CD1c-positive myeloid dendritic cell (primary cell): ENCODE measurements around the gene CD83.

Source experiments
- DNase-seq: peaks from one replicate; pipeline ENCODE4 v3.0.0-alpha.2; 2016; ENCODE audit errors: extremely low spot score

Gene CD83

GRCh38 chr6:14091339-14091978 is 26.1 kb upstream of the CD83 start:
- DNase-seq, result peak; percentile 71

GRCh38 chr6:14092316-14092715 is 25.3 kb upstream of the CD83 start:
- peak; percentile 72 for DNase-seq

GRCh38 chr6:14092838-14093789 is 24.5 kb upstream of the CD83 start:
- no peak for DNase-seq

GRCh38 chr6:14094721-14095120 is 22.9 kb upstream of the CD83 start:
- no peak for DNase-seq

GRCh38 chr6:14095437-14095836 is 22.1 kb upstream of the CD83 start:
- DNase-seq, result peak; percentile 54

GRCh38 chr6:14100138-14100537 is 17.4 kb upstream of the CD83 start:
- DNase-seq, result peak; percentile 78

- no peak for DNase-seq
These were observed 16.6 kb upstream of the CD83 start for GRCh38 chr6:14100966-14101365.

- no peak for DNase-seq
These were observed 15.2 kb upstream of the CD83 start for GRCh38 chr6:14102383-14102782.

GRCh38 chr6:14105547-14105946 is 12.0 kb upstream of the CD83 start:
- DNase-seq, result no peak

- no peak for DNase-seq
These were observed 10.6 kb upstream of the CD83 start for GRCh38 chr6:14107000-14107399.

GRCh38 chr6:14107711-14108494 is 9.7 kb upstream of the CD83 start:
- DNase-seq, result no peak

- DNase-seq, result peak; percentile 95
These were observed 8.8 kb upstream of the CD83 start for GRCh38 chr6:14108571-14109410.

- no peak for DNase-seq
These were observed 8.2 kb upstream of the CD83 start for GRCh38 chr6:14109411-14109826.

- no peak for DNase-seq
These were observed 7.4 kb upstream of the CD83 start for GRCh38 chr6:14110001-14110818.

GRCh38 chr6:14113976-14114375 is 3.6 kb upstream of the CD83 start:
- DNase-seq, result no peak

GRCh38 chr6:14118091-14118439 is 493 bp downstream of the CD83 start:
- DNase-seq, result no peak

GRCh38 chr6:14118446-14118845 is 874 bp downstream of the CD83 start:
- DNase-seq, result peak; percentile 58

GRCh38 chr6:14119784-14120183 is 2.2 kb downstream of the CD83 start:
- peak; percentile 83 for DNase-seq

GRCh38 chr6:14120546-14120945 is 3.0 kb downstream of the CD83 start:
- peak; percentile 43 for DNase-seq

- DNase-seq, result peak; percentile 96
These were observed 4.4 kb downstream of the CD83 start for GRCh38 chr6:14121936-14122344.
